Measurements from ENCODE around the gene NR4A1. TPM values are rescaled to one million over a fixed set of nuclear protein-coding genes. Genes with fewer than 3 reads are reported as not detected.

NR4A1 gene
- polyA plus RNA-seq, 1 donor from 2014 or later = 9.3 TPM

- peaks cover 2% of the 10 kb centered on the region for H3K36me3 Mint-ChIP-seq
- H3K4me3 Mint-ChIP-seq = no peak overlapping the region
- H3K27me3 Mint-ChIP-seq = no peaks in the 10 kb centered on the region
- H3K4me1 Mint-ChIP-seq = peaks cover 11 to 24% (median 15%) of the 10 kb centered on the region in 3 donors
- no peaks in the 10 kb centered on the region for H3K9me3 Mint-ChIP-seq
- H3K27ac Mint-ChIP-seq = peak overlapping the region in 1 of 3 donors; percentile 83
Measured at GRCh38 chr12:52042706-52043385, 8.4 kb upstream of the NR4A1 start.

- peaks cover 11 to 19% (median 12%) of the 10 kb centered on the region in 3 donors for H3K4me1 Mint-ChIP-seq
- no peak overlapping the region for H3K4me3 Mint-ChIP-seq
Measured at GRCh38 chr12:52043386-52044212, 7.6 kb upstream of the NR4A1 start.

GRCh38 chr12:52044292-52044983 lies 6.8 kb upstream of the NR4A1 start:
- H3K27me3 Mint-ChIP-seq = no peaks in the 10 kb centered on the region
- H3K9me3 Mint-ChIP-seq = no peaks in the 10 kb centered on the region
- peaks cover 12 to 23% (median 14%) of the 10 kb centered on the region in 3 donors for H3K4me1 Mint-ChIP-seq
- peaks cover 2% of the 10 kb centered on the region for H3K36me3 Mint-ChIP-seq
- H3K4me3 Mint-ChIP-seq = no peak overlapping the region
- peak overlapping the region in 1 of 3 donors; percentile 43 for H3K27ac Mint-ChIP-seq

More at GRCh38 chr12:52043386-52044212, 7.6 kb upstream of the NR4A1 start:
- H3K36me3 Mint-ChIP-seq = peaks cover 2% of the 10 kb centered on the region
- no peaks in the 10 kb centered on the region for H3K9me3 Mint-ChIP-seq
- H3K27ac Mint-ChIP-seq = peak overlapping the region in 1 of 3 donors; percentile 56
- no peaks in the 10 kb centered on the region for H3K27me3 Mint-ChIP-seq

GRCh38 chr12:52045794-52046199 lies 5.4 kb upstream of the NR4A1 start:
- H3K4me1 Mint-ChIP-seq = peaks cover 19 to 32% (median 20%) of the 10 kb centered on the region in 3 donors
- peak overlapping the region in 1 of 3 donors; percentile 65 for H3K27ac Mint-ChIP-seq
- H3K27me3 Mint-ChIP-seq = no peaks in the 10 kb centered on the region
- peaks cover 2% of the 10 kb centered on the region for H3K36me3 Mint-ChIP-seq
- no peaks in the 10 kb centered on the region for H3K9me3 Mint-ChIP-seq
- H3K4me3 Mint-ChIP-seq = peak overlapping the region in 1 of 4 donors; percentile 51

- Mint-ChIP-seq H3K4me1 (peaks cover 21 to 28% (median 22%) of the 10 kb centered on the region in 3 donors), H3K27me3 (no peaks in the 10 kb centered on the region), H3K4me3 (peak overlapping the region in 1 of 4 donors; percentile 74), H3K9me3 (no peaks in the 10 kb centered on the region), H3K36me3 (peaks cover 2% of the 10 kb centered on the region), H3K27ac (peak overlapping the region in 1 of 3 donors; percentile 50)
Measured at GRCh38 chr12:52046859-52047258, 4.4 kb upstream of the NR4A1 start.

- H3K4me3 Mint-ChIP-seq = peak overlapping the region in 3 of 4 donors; percentile 93 to 97 (median 97)
- H3K36me3 Mint-ChIP-seq = peaks cover 2% of the 10 kb centered on the region
- H3K27ac Mint-ChIP-seq = peak overlapping the region in 2 of 3 donors; percentile 76 to 97
- no peaks in the 10 kb centered on the region for H3K9me3 Mint-ChIP-seq
- peaks cover 20 to 21% (median 21%) of the 10 kb centered on the region in 3 donors for H3K4me1 Mint-ChIP-seq
- H3K27me3 Mint-ChIP-seq = no peaks in the 10 kb centered on the region
Measured at GRCh38 chr12:52049286-52049685, 2.0 kb upstream of the NR4A1 start.

GRCh38 chr12:52049688-52050087 lies 1.6 kb upstream of the NR4A1 start:
- peak overlapping the region in 2 of 3 donors; percentile 97 to 98 for H3K27ac Mint-ChIP-seq
- H3K27me3 Mint-ChIP-seq = no peaks in the 10 kb centered on the region
- peaks cover under 1% of the 10 kb centered on the region for H3K36me3 Mint-ChIP-seq
- peak overlapping the region; percentile 93 to 97 (median 96) for H3K4me3 Mint-ChIP-seq
- peaks cover 17 to 21% (median 20%) of the 10 kb centered on the region in 3 donors for H3K4me1 Mint-ChIP-seq
- no peaks in the 10 kb centered on the region for H3K9me3 Mint-ChIP-seq

GRCh38 chr12:52050116-52050757 lies 1.0 kb upstream of the NR4A1 start:
- H3K4me1 Mint-ChIP-seq = peaks cover 17 to 21% (median 20%) of the 10 kb centered on the region in 3 donors
- no peaks in the 10 kb centered on the region for H3K36me3 Mint-ChIP-seq
- peak overlapping the region; percentile 97 to 98 (median 98) for H3K27ac Mint-ChIP-seq
- peak overlapping the region; percentile 93 to 97 (median 96) for H3K4me3 Mint-ChIP-seq
- H3K27me3 Mint-ChIP-seq = no peaks in the 10 kb centered on the region
- H3K9me3 Mint-ChIP-seq = no peaks in the 10 kb centered on the region

- no peaks in the 10 kb centered on the region for H3K9me3 Mint-ChIP-seq
- H3K27ac Mint-ChIP-seq = peak overlapping the region; percentile 46 to 98 (median 97)
- peaks cover 13 to 21% (median 20%) of the 10 kb centered on the region in 3 donors for H3K4me1 Mint-ChIP-seq
- H3K36me3 Mint-ChIP-seq = peaks cover 2% of the 10 kb centered on the region
- H3K4me3 Mint-ChIP-seq = peak overlapping the region; percentile 63 to 97 (median 96)
- no peaks in the 10 kb centered on the region for H3K27me3 Mint-ChIP-seq
Measured at GRCh38 chr12:52052468-52053186, 1.4 kb downstream of the NR4A1 start.

GRCh38 chr12:52053536-52054209 lies 2.4 kb downstream of the NR4A1 start:
- H3K36me3 Mint-ChIP-seq = peaks cover 2% of the 10 kb centered on the region
- no peaks in the 10 kb centered on the region for H3K27me3 Mint-ChIP-seq
- peak overlapping the region in 2 of 3 donors; percentile 95 to 97 for H3K27ac Mint-ChIP-seq
- H3K4me3 Mint-ChIP-seq = peak overlapping the region in 2 of 4 donors; percentile 17 to 97
- H3K4me1 Mint-ChIP-seq = peaks cover 13 to 21% (median 20%) of the 10 kb centered on the region in 3 donors
- H3K9me3 Mint-ChIP-seq = no peaks in the 10 kb centered on the region

- no peaks in the 10 kb centered on the region for H3K9me3 Mint-ChIP-seq
- peaks cover 2% of the 10 kb centered on the region for H3K36me3 Mint-ChIP-seq
- H3K4me3 Mint-ChIP-seq = peak overlapping the region in 1 of 4 donors; percentile 38
- H3K27ac Mint-ChIP-seq = peak overlapping the region in 1 of 3 donors; percentile 97
- no peaks in the 10 kb centered on the region for H3K27me3 Mint-ChIP-seq
- peaks cover 10 to 20% (median 18%) of the 10 kb centered on the region in 3 donors for H3K4me1 Mint-ChIP-seq
Measured at GRCh38 chr12:52054231-52054832, 3.1 kb downstream of the NR4A1 start.

- H3K36me3 Mint-ChIP-seq = peaks cover 4% of the 10 kb centered on the region
- peaks cover 5 to 13% (median 13%) of the 10 kb centered on the region in 3 donors for H3K4me1 Mint-ChIP-seq
- no peak overlapping the region for H3K4me3 Mint-ChIP-seq
- H3K9me3 Mint-ChIP-seq = no peaks in the 10 kb centered on the region
- no peaks in the 10 kb centered on the region for H3K27me3 Mint-ChIP-seq
- H3K27ac Mint-ChIP-seq = no peak overlapping the region
Measured at GRCh38 chr12:52054833-52055730, 3.8 kb downstream of the NR4A1 start.
